Liver (tissue), 9 donors: ENCODE data around the gene NUP54. TPM values are rescaled to one million over a fixed set of nuclear protein-coding genes. Genes with fewer than 3 reads are reported as not detected.

Experiments
- DNase-seq: peaks from one replicate; pipeline ENCODE4 v3.0.0-alpha.2; 2017; ENCODE audit warnings: low spot score
- H3K27ac ChIP-seq, 2 donors: one replicate each; pipeline ENCODE4 v1.7.0; 2013; ENCODE audit warnings: inconsistent platforms in 2 of 2, low read length in 2 of 2, control low read depth in 1 of 2, low read depth in 1 of 2, mild to moderate bottlenecking in 1 of 2
- H3K27me3 ChIP-seq, 4 donors: one replicate each; pipeline versions ENCODE4 v1.6.1 to v1.7.0; 2013; ENCODE audit warnings: low read length in 3 of 4, inconsistent platforms in 1 of 4, mild to moderate bottlenecking in 1 of 4, moderate library complexity in 1 of 4; ENCODE audit not compliant: control insufficient read depth in 4 of 4, insufficient read depth in 4 of 4
- H3K36me3 ChIP-seq, 4 donors: one replicate each; pipeline versions ENCODE4 v1.6.1 to v1.7.0; 2013; ENCODE audit warnings: low read length in 3 of 4, mild to moderate bottlenecking in 3 of 4, low read depth in 1 of 4, moderate library complexity in 1 of 4; ENCODE audit not compliant: control insufficient read depth in 4 of 4, insufficient read depth in 3 of 4
- H3K4me1 ChIP-seq, 4 donors: one replicate each; pipeline versions ENCODE4 v1.6.1 to v1.7.0; 2013; ENCODE audit warnings: low read length in 3 of 4, mild to moderate bottlenecking in 3 of 4, moderate library complexity in 1 of 4; ENCODE audit not compliant: control insufficient read depth in 4 of 4, insufficient read depth in 4 of 4
- H3K4me3 ChIP-seq, 3 donors: one replicate each; pipeline versions ENCODE4 v1.6.1 to v1.7.0; 2013; ENCODE audit warnings: low read length in 3 of 3, control low read depth in 1 of 3, low read depth in 1 of 3, mild to moderate bottlenecking in 1 of 3
- H3K9ac ChIP-seq, 2 donors: one replicate each; pipeline ENCODE4 v1.7.0; 2013; ENCODE audit warnings: low read length in 2 of 2, mild to moderate bottlenecking in 2 of 2, moderate library complexity in 2 of 2, control low read depth in 1 of 2, low read depth in 1 of 2
- H3K9me3 ChIP-seq, 4 donors: one replicate each; pipeline versions ENCODE4 v1.6.1 to v1.7.0; 2013; ENCODE audit warnings: low read length in 3 of 4; ENCODE audit not compliant: control insufficient read depth in 4 of 4
- EGR1 ChIP-seq, 2 donors: IDR thresholded peaks; 2 replicates each; pipeline ENCODE4 v1.6.1; 2016 to 2018; ENCODE audit warnings: antibody characterized with exemption in 2 of 2, low read depth in 2 of 2
- FOXA1 ChIP-seq: IDR thresholded peaks from 2 replicates; pipeline ENCODE4 v1.6.1; 2016; ENCODE audit warnings: antibody characterized with exemption
- FOXA2 ChIP-seq: IDR thresholded peaks from 2 replicates; pipeline ENCODE4 v1.6.1; 2016; ENCODE audit warnings: antibody characterized with exemption
- GABPA ChIP-seq, 2 donors: IDR thresholded peaks in 1 of 2; conservative IDR thresholded peaks in 1 of 2; 2 replicates each; pipeline ENCODE4 v1.6.1; 2016; ENCODE audit warnings: antibody characterized with exemption in 2 of 2, mild to moderate bottlenecking in 1 of 2, moderate library complexity in 1 of 2
- HNF4A ChIP-seq, 2 donors: conservative IDR thresholded peaks; 2 replicates each; pipeline ENCODE4 v1.6.1; 2016; ENCODE audit warnings: antibody characterized with exemption in 2 of 2, mild to moderate bottlenecking in 2 of 2
- HNF4G ChIP-seq: IDR thresholded peaks from 2 replicates; pipeline ENCODE4 v1.6.1; 2016; ENCODE audit warnings: antibody characterized with exemption
- JUND ChIP-seq, 2 donors: IDR thresholded peaks; 2 replicates each; pipeline ENCODE4 v1.6.1; 2016; ENCODE audit warnings: antibody characterized with exemption in 2 of 2
- NR2F2 ChIP-seq: IDR thresholded peaks from 2 replicates; pipeline ENCODE4 v1.6.1; 2016; ENCODE audit warnings: antibody characterized with exemption
- RAD21 ChIP-seq, 2 donors: IDR thresholded peaks; 2 replicates each; pipeline ENCODE4 v1.6.1; 2016; ENCODE audit warnings: antibody characterized with exemption in 2 of 2, mild to moderate bottlenecking in 2 of 2
- RXRA ChIP-seq, 2 donors: IDR thresholded peaks; 2 replicates each; pipeline ENCODE4 v1.6.1; 2017 to 2018; ENCODE audit warnings: antibody characterized with exemption in 2 of 2, mild to moderate bottlenecking in 1 of 2
- SP1 ChIP-seq: IDR thresholded peaks from 2 replicates; pipeline ENCODE4 v1.6.1; 2018; ENCODE audit warnings: antibody characterized with exemption, mild to moderate bottlenecking
- TAF1 ChIP-seq: conservative IDR thresholded peaks from 2 replicates; pipeline ENCODE4 v1.6.1; 2016; ENCODE audit warnings: antibody characterized with exemption, mild to moderate bottlenecking
- YY1 ChIP-seq: IDR thresholded peaks from 2 replicates; pipeline ENCODE4 v1.6.1; 2016; ENCODE audit warnings: antibody characterized with exemption, mild to moderate bottlenecking
- WGBS: extraction: QIAGEN DNeasy Blood & Tissue Kit; methylation state at CpG from one replicate; pipeline ENCODE4 v1.1.7; 2013; 5-methylcytosine and 5-hydroxymethylcytosine counted together
- polyA plus RNA-seq, 2 donors: library from polyadenylated mRNA; stranded (reverse) in 1 of 2; unstranded in 1 of 2; fragments of 200-250 nt in 1 of 2; fragments of >200 nt in 1 of 2; fragmentation: Nextera tagmentation in 1 of 2; extraction: Ambion mirVana in 1 of 2; gene quantifications; one replicate each; pipeline versions ENCODE4 v1.2.1 to v1.2.3, GENCODE V29; 2013 to 2015
- total RNA-seq, 2 donors: library from RNA; depleted of rRNA; stranded (reverse); fragments of >200 nt; gene quantifications; one replicate each; pipeline ENCODE4 v1.2.3, GENCODE V29; 2014
- TF ChIP-seq, protein P1 (sequence below): IDR thresholded peaks from 2 replicates; pipeline ENCODE4 v1.6.1; 2016; ENCODE audit warnings: antibody characterized with exemption
- TF ChIP-seq, protein P2 (sequence below): IDR thresholded peaks from 2 replicates; pipeline ENCODE4 v1.6.1; 2016; ENCODE audit warnings: antibody characterized with exemption
- TF ChIP-seq, protein P3 (sequence below): fragments of 150-350 bp; IDR thresholded peaks from 2 replicates; pipeline ENCODE4 v1.5.1; 2017; ENCODE audit warnings: improper control_type of control experiment, low read depth, low read length; ENCODE audit not compliant: missing input control
- TF ChIP-seq, protein P4 (sequence below): IDR thresholded peaks from 2 replicates; pipeline ENCODE4 v1.6.1; 2016; ENCODE audit warnings: antibody characterized with exemption
- TF ChIP-seq, protein P5 (sequence below): IDR thresholded peaks from 2 replicates; pipeline ENCODE4 v1.6.1; 2016; ENCODE audit warnings: antibody characterized with exemption, mild to moderate bottlenecking
- donor health status: healthy.
- donor health status: healthy.
- donor health status: healthy.
- donor health status: healthy.
- donor health status: healthy.

NUP54 gene
- total and polyA plus RNA-seq, 4 donors: 8.3 to 29.3 (median 16.5) TPM

DNA sequence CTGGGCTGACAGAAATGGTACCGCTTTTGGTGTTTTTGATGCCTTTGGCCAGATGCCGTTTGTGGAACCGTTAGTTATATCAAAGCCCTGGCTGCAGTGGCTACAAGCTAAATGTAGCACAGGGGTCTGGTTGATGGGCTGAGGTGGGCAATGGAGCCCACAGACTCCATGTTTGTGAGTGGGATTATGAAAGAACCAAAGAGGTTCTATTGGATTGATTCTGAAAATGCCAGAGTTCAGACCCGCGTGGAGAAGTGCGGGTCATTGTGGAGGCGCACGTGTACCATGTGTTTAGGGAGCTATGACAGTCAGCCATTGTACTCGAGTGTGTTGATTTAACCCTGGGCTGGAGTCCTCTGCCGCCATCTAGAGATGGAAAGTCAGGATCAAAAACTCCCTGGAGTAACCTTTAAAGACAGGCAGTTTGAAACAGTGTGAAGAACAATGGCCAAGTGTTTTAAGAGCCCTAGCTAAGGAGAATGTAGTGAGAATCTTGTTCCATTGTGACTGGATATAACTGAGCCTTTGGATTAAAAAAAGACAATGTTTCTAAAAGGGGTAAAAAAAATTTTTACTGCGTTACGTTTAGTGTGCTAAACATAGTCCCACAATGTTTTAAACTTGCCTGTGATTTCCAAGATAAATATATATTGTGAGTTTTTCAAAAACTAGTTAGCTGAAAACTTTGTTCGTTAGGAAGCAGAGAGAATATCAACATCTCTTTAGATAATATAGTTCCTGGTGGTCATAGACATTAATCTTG, 61.0 kb downstream of the NUP54 start:
- Histone ChIP-seq H3K36me3 (no peaks in the 10 kb centered on the region), H3K9me3 (no peaks in the 10 kb centered on the region), H3K27ac (no peak overlapping the region), H3K9ac (no peak overlapping the region), H3K4me3 (peak overlapping the region in 1 of 3 donors; percentile 22), H3K27me3 (no peaks in the 10 kb centered on the region), H3K4me1 (peaks cover 0 to 9% (median 4%) of the 10 kb centered on the region in 4 donors)
- 26% methylated on average over 13 of the region's 13 CpGs for WGBS
- peak; percentile 76 for TF ChIP-seq FOXA2
- peak; percentile 45 to 70 for TF ChIP-seq RXRA (IDR thresholded peaks at IDR 0.05)
- TF ChIP-seq, protein P1, sequence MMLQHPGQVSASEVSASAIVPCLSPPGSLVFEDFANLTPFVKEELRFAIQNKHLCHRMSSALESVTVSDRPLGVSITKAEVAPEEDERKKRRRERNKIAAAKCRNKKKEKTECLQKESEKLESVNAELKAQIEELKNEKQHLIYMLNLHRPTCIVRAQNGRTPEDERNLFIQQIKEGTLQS: no peak
- TF ChIP-seq HNF4G: no peak
- peak; percentile 51 for TF ChIP-seq SP1
- no peak for TF ChIP-seq EGR1 (IDR thresholded peaks at IDR 0.05; ENCODE audit: low read depth in 2 of 2)
- no peak for TF ChIP-seq JUND (IDR thresholded peaks at IDR 0.05)
- TF ChIP-seq FOXA1: peak; percentile 56
- TF ChIP-seq, protein P2, sequence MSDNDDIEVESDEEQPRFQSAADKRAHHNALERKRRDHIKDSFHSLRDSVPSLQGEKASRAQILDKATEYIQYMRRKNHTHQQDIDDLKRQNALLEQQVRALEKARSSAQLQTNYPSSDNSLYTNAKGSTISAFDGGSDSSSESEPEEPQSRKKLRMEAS: peak; percentile 64
- peak; percentile 98 for TF ChIP-seq YY1
- TF ChIP-seq, protein P3, sequence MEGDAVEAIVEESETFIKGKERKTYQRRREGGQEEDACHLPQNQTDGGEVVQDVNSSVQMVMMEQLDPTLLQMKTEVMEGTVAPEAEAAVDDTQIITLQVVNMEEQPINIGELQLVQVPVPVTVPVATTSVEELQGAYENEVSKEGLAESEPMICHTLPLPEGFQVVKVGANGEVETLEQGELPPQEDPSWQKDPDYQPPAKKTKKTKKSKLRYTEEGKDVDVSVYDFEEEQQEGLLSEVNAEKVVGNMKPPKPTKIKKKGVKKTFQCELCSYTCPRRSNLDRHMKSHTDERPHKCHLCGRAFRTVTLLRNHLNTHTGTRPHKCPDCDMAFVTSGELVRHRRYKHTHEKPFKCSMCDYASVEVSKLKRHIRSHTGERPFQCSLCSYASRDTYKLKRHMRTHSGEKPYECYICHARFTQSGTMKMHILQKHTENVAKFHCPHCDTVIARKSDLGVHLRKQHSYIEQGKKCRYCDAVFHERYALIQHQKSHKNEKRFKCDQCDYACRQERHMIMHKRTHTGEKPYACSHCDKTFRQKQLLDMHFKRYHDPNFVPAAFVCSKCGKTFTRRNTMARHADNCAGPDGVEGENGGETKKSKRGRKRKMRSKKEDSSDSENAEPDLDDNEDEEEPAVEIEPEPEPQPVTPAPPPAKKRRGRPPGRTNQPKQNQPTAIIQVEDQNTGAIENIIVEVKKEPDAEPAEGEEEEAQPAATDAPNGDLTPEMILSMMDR: peak; percentile 60
- TF ChIP-seq, protein P4, sequence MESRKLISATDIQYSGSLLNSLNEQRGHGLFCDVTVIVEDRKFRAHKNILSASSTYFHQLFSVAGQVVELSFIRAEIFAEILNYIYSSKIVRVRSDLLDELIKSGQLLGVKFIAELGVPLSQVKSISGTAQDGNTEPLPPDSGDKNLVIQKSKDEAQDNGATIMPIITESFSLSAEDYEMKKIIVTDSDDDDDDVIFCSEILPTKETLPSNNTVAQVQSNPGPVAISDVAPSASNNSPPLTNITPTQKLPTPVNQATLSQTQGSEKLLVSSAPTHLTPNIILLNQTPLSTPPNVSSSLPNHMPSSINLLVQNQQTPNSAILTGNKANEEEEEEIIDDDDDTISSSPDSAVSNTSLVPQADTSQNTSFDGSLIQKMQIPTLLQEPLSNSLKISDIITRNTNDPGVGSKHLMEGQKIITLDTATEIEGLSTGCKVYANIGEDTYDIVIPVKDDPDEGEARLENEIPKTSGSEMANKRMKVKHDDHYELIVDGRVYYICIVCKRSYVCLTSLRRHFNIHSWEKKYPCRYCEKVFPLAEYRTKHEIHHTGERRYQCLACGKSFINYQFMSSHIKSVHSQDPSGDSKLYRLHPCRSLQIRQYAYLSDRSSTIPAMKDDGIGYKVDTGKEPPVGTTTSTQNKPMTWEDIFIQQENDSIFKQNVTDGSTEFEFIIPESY: no peak
- TF ChIP-seq TAF1: no peak
- TF ChIP-seq, protein P5, sequence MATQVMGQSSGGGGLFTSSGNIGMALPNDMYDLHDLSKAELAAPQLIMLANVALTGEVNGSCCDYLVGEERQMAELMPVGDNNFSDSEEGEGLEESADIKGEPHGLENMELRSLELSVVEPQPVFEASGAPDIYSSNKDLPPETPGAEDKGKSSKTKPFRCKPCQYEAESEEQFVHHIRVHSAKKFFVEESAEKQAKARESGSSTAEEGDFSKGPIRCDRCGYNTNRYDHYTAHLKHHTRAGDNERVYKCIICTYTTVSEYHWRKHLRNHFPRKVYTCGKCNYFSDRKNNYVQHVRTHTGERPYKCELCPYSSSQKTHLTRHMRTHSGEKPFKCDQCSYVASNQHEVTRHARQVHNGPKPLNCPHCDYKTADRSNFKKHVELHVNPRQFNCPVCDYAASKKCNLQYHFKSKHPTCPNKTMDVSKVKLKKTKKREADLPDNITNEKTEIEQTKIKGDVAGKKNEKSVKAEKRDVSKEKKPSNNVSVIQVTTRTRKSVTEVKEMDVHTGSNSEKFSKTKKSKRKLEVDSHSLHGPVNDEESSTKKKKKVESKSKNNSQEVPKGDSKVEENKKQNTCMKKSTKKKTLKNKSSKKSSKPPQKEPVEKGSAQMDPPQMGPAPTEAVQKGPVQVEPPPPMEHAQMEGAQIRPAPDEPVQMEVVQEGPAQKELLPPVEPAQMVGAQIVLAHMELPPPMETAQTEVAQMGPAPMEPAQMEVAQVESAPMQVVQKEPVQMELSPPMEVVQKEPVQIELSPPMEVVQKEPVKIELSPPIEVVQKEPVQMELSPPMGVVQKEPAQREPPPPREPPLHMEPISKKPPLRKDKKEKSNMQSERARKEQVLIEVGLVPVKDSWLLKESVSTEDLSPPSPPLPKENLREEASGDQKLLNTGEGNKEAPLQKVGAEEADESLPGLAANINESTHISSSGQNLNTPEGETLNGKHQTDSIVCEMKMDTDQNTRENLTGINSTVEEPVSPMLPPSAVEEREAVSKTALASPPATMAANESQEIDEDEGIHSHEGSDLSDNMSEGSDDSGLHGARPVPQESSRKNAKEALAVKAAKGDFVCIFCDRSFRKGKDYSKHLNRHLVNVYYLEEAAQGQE: no peak
- TF ChIP-seq NR2F2: peak; percentile 29
- TF ChIP-seq RAD21 (IDR thresholded peaks at IDR 0.05): peak; percentile 80 to 81
- no peak for TF ChIP-seq GABPA (IDR thresholded peaks at IDR 0.05 in 1 of 2, conservative IDR thresholded peaks at IDR 0.05 in 1 of 2)
- TF ChIP-seq HNF4A (conservative IDR thresholded peaks at IDR 0.05): peak; percentile 45 to 69
- peak; percentile 37 for DNase-seq
